HEK293 (cell line): ENCODE data around the gene KRT9.

Source experiments
- CTCF ChIA-PET: fragments of 350-600 bp; formaldehyde crosslinking; extraction: SDS; loops from one replicate; lab custom pipeline; 2021; ENCODE audit warnings: antibody characterized with exemption; lab: Yijun Ruan, JAX
- POLR2A ChIA-PET: fragments of 300-600 bp; formaldehyde crosslinking; extraction: SDS; loops from one replicate; lab custom pipeline; 2020; ENCODE audit warnings: antibody characterized with exemption, inconsistent platforms; lab: Yijun Ruan, JAX
- H3K27ac ChIP-seq: fragments of 200-500 bp; sonication (Bioruptor generic); 2 replicates; pipeline ENCODE4 v1.5.1; 2014; ENCODE audit warnings: low read depth, low read length, control low read depth, inconsistent platforms; ENCODE audit errors: extremely low read depth
- H3K36me3 ChIP-seq, 2 experiments: fragments of 200-500 bp in 1 of 2; sonication (Bioruptor generic) in 1 of 2; 1 replicate in 1 of 2; 2 replicates in 1 of 2; pipeline ENCODE4 v1.5.1; 2014 to 2017; ENCODE audit warnings: inconsistent platforms in 2 of 2, low read length in 2 of 2; ENCODE audit not compliant: control insufficient read depth in 2 of 2, insufficient read depth in 1 of 2
- H3K4me1 ChIP-seq: fragments of 200-500 bp; sonication (Bioruptor generic); 2 replicates; pipeline ENCODE4 v1.5.1; 2014; ENCODE audit warnings: mild to moderate bottlenecking, low read length, inconsistent platforms; ENCODE audit not compliant: control insufficient read depth, insufficient read depth
- H3K4me3 ChIP-seq: 2 replicates; pipeline ENCODE4 v1.5.1; 2011; ENCODE audit warnings: low read depth, mild to moderate bottlenecking, control low read depth, low read length, moderate library complexity
- H3K9me3 ChIP-seq: fragments of 200-500 bp; sonication (Bioruptor generic); 2 replicates; pipeline ENCODE4 v1.5.1; 2014; ENCODE audit warnings: low read depth, low read length, inconsistent platforms; ENCODE audit not compliant: control insufficient read depth, insufficient read depth
- BCL11B ChIP-seq: fragments of 450-650 bp; formaldehyde crosslinking; IDR thresholded peaks from 2 replicates; pipeline ENCODE4 v1.5.1; 2016; ENCODE audit warnings: low read depth, missing biosample characterization, missing genetic modification characterization
- GLI2 ChIP-seq: fragments of 450-650 bp; formaldehyde crosslinking; IDR thresholded peaks from 2 replicates; pipeline ENCODE4; 2017; ENCODE audit warnings: missing biosample characterization, missing genetic modification characterization, low read depth, borderline replicate concordance
- GLIS2 ChIP-seq: fragments of 450-650 bp; formaldehyde crosslinking; IDR thresholded peaks from 2 replicates; pipeline ENCODE4 v1.5.1; 2016; ENCODE audit warnings: missing biosample characterization, missing genetic modification characterization
- KLF9 ChIP-seq: fragments of 450-650 bp; formaldehyde crosslinking; IDR thresholded peaks from 2 replicates; pipeline ENCODE4 v1.5.1; 2016; ENCODE audit warnings: missing biosample characterization, missing genetic modification characterization, low read depth
- MZF1 ChIP-seq: fragments of 450-650 bp; formaldehyde crosslinking; IDR thresholded peaks from 2 replicates; pipeline ENCODE4 v1.5.1; 2017; ENCODE audit warnings: missing biosample characterization, missing genetic modification characterization, borderline replicate concordance
- OSR2 ChIP-seq: fragments of 450-650 bp; formaldehyde crosslinking; IDR thresholded peaks from 2 replicates; pipeline ENCODE4 v1.5.1; 2016; ENCODE audit warnings: missing biosample characterization, missing genetic modification characterization
- TCF7L2 ChIP-seq: IDR thresholded peaks from 2 replicates; pipeline ENCODE4 v1.6.1; 2011; ENCODE audit warnings: low read depth, mild to moderate bottlenecking, inconsistent platforms, low read length, moderate library complexity, borderline replicate concordance
- ZBTB48 ChIP-seq: fragments of 450-650 bp; formaldehyde crosslinking; IDR thresholded peaks from 2 replicates; pipeline ENCODE4 v1.5.1; 2016; ENCODE audit warnings: missing biosample characterization, missing genetic modification characterization
- ZBTB7A ChIP-seq: fragments of 450-650 bp; formaldehyde crosslinking; IDR thresholded peaks from 2 replicates; pipeline ENCODE4 v1.5.1; 2016; ENCODE audit warnings: low read depth, missing biosample characterization, missing genetic modification characterization
- ZNF10 ChIP-seq: fragments of 450-650 bp; formaldehyde crosslinking; IDR thresholded peaks from 2 replicates; pipeline ENCODE4 v1.5.1; 2017; ENCODE audit warnings: missing biosample characterization, missing genetic modification characterization
- ZNF112 ChIP-seq: fragments of 450-650 bp; formaldehyde crosslinking; IDR thresholded peaks from 2 replicates; pipeline ENCODE4 v1.5.0; 2017; ENCODE audit warnings: missing biosample characterization, missing genetic modification characterization
- ZNF114 ChIP-seq: fragments of 450-650 bp; formaldehyde crosslinking; IDR thresholded peaks from 2 replicates; pipeline ENCODE4 v1.5.0; 2017; ENCODE audit warnings: missing biosample characterization, missing genetic modification characterization
- ZNF155 ChIP-seq: fragments of 450-650 bp; formaldehyde crosslinking; IDR thresholded peaks from 2 replicates; pipeline ENCODE4 v1.5.1; 2016; ENCODE audit warnings: missing biosample characterization, missing genetic modification characterization
- ZNF157 ChIP-seq: fragments of 450-650 bp; formaldehyde crosslinking; IDR thresholded peaks from 2 replicates; pipeline ENCODE4 v1.5.1; 2016; ENCODE audit warnings: missing biosample characterization, missing genetic modification characterization
- ZNF174 ChIP-seq: fragments of 450-650 bp; formaldehyde crosslinking; IDR thresholded peaks from 2 replicates; pipeline ENCODE4 v1.5.0; 2017; ENCODE audit warnings: missing biosample characterization, mild to moderate bottlenecking, missing genetic modification characterization
- ZNF184 ChIP-seq: fragments of 450-650 bp; IDR thresholded peaks from 2 replicates; pipeline ENCODE4 v1.5.1; 2018; ENCODE audit warnings: missing biosample characterization, mild to moderate bottlenecking, missing genetic modification characterization
- ZNF248 ChIP-seq: fragments of 450-650 bp; formaldehyde crosslinking; IDR thresholded peaks from 2 replicates; pipeline ENCODE4 v1.5.1; 2017; ENCODE audit warnings: missing biosample characterization, missing genetic modification characterization
- ZNF292 ChIP-seq: fragments of 450-650 bp; formaldehyde crosslinking; IDR thresholded peaks from 2 replicates; pipeline ENCODE4 v1.5.1; 2016; ENCODE audit warnings: low read depth, missing biosample characterization, missing genetic modification characterization, borderline replicate concordance
- ZNF324 ChIP-seq: fragments of 450-650 bp; formaldehyde crosslinking; IDR thresholded peaks from 2 replicates; pipeline ENCODE4 v1.5.1; 2016; ENCODE audit warnings: missing biosample characterization, missing genetic modification characterization
- ZNF335 ChIP-seq: fragments of 450-650 bp; formaldehyde crosslinking; conservative IDR thresholded peaks from 2 replicates; pipeline ENCODE4 v1.5.1; 2016; ENCODE audit warnings: missing biosample characterization, missing genetic modification characterization
- ZNF341 ChIP-seq: fragments of 450-650 bp; formaldehyde crosslinking; IDR thresholded peaks from 2 replicates; pipeline ENCODE4; 2016; ENCODE audit warnings: low read depth, missing biosample characterization, missing genetic modification characterization
- ZNF416 ChIP-seq: fragments of 450-650 bp; formaldehyde crosslinking; IDR thresholded peaks from 2 replicates; pipeline ENCODE4 v1.5.1; 2016; ENCODE audit warnings: missing biosample characterization, missing genetic modification characterization
- ZNF426 ChIP-seq: fragments of 450-650 bp; formaldehyde crosslinking; IDR thresholded peaks from 2 replicates; pipeline ENCODE4 v1.5.1; 2017; ENCODE audit warnings: missing biosample characterization, missing genetic modification characterization, mild to moderate bottlenecking, inconsistent platforms, moderate library complexity
- ZNF529 ChIP-seq: fragments of 450-650 bp; formaldehyde crosslinking; IDR thresholded peaks from 2 replicates; pipeline ENCODE4 v1.5.1; 2017; ENCODE audit warnings: missing genetic modification characterization, missing biosample characterization; ENCODE audit not compliant: insufficient replicate concordance
- ZNF530 ChIP-seq: fragments of 450-650 bp; formaldehyde crosslinking; IDR thresholded peaks from 2 replicates; pipeline ENCODE4 v1.5.1; 2016; ENCODE audit warnings: low read depth, missing biosample characterization, missing genetic modification characterization
- ZNF555 ChIP-seq: fragments of 450-650 bp; formaldehyde crosslinking; conservative IDR thresholded peaks from 2 replicates; pipeline ENCODE4 v1.5.1; 2017; ENCODE audit warnings: missing biosample characterization, mild to moderate bottlenecking, missing genetic modification characterization, inconsistent platforms
- ZNF561 ChIP-seq: fragments of 450-650 bp; IDR thresholded peaks from 2 replicates; pipeline ENCODE4 v1.5.1; 2018; ENCODE audit warnings: missing biosample characterization, missing genetic modification characterization, borderline replicate concordance
- ZNF585B ChIP-seq: fragments of 450-650 bp; formaldehyde crosslinking; IDR thresholded peaks from 2 replicates; pipeline ENCODE4 v1.5.1; 2016; ENCODE audit warnings: missing biosample characterization, missing genetic modification characterization
- ZNF747 ChIP-seq: fragments of 450-650 bp; formaldehyde crosslinking; IDR thresholded peaks from 2 replicates; pipeline ENCODE4 v1.5.1; 2016; ENCODE audit warnings: missing biosample characterization, missing genetic modification characterization
- ZNF76 ChIP-seq: fragments of 450-650 bp; formaldehyde crosslinking; IDR thresholded peaks from 2 replicates; pipeline ENCODE4; 2016; ENCODE audit warnings: low read depth, missing biosample characterization, missing genetic modification characterization, borderline replicate concordance
- ZNF791 ChIP-seq: fragments of 450-650 bp; formaldehyde crosslinking; IDR thresholded peaks from 2 replicates; pipeline ENCODE4 v1.5.1; 2016; ENCODE audit warnings: missing biosample characterization, missing genetic modification characterization
- TF ChIP-seq, protein P1 (sequence below): fragments of 450-650 bp; formaldehyde crosslinking; optimal IDR thresholded peaks from 2 replicates; pipeline ENCODE3; 2016; ENCODE audit warnings: missing biosample characterization, mild to moderate bottlenecking, missing genetic modification characterization
- TF ChIP-seq, protein P2 (sequence below): fragments of 450-650 bp; formaldehyde crosslinking; IDR thresholded peaks from 2 replicates; pipeline ENCODE4 v1.5.1; 2016; ENCODE audit warnings: missing biosample characterization, missing genetic modification characterization
- TF ChIP-seq, protein P3 (sequence below): fragments of 450-650 bp; formaldehyde crosslinking; IDR thresholded peaks from 2 replicates; pipeline ENCODE4 v1.5.1; 2016; ENCODE audit warnings: missing biosample characterization, missing genetic modification characterization

The KRT9 gene

DNA sequence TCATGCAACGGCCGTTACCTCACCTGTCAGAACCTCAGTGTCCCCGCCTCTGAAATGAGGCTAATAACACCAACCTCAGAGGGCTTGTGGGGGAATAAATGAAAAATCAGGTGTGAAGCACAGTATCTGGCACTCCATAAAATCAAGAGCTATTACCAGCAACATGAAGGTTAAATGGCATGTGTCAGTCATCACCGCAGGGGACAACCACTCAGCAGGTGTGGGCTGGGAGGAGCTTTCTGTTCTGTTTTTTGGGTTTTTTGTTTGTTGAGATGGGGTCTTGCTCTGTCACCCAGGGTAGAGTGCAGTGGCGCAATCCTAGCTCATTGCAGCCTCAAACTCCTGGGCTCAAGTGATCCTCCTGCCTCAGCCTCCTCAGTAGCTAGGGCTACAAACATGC lies 26.9 kb downstream of the KRT9 start:
- ChIA-PET POLR2A (interaction anchor here (0.6 to 1.7 kb wide), 2 partner anchors 17 to 153 kb away, joined by 5 to 6 read pairs; partner anchors contain the start of gene KRT19), CTCF (interaction anchor here (0.6 to 16.6 kb wide), 5 partner anchors 10 to 688 kb away, joined by 3 to 546 read pairs (median 10); no protein-coding TSS in a partner anchor)
- no peak overlapping the region for H3K27ac ChIP-seq
- H3K4me3 ChIP-seq = no peak overlapping the region
- H3K9me3 ChIP-seq = no peaks in the 10 kb centered on the region
- H3K36me3 ChIP-seq = no peaks in the 10 kb centered on the region
- TF ChIP-seq ZNF561 (no peak), ZNF174 (tag by site-specific recombination) (no peak), ZNF155 (tag by site-specific recombination) (no peak), ZNF335 (tag by site-specific recombination) (no peak), ZNF747 (tag by site-specific recombination) (no peak), BCL11B (no peak), MZF1 (tag by site-specific recombination) (no peak), ZNF112 (no peak), ZNF248 (no peak), ZNF416 (tag by site-specific recombination) (no peak), ZNF184 (tag by site-specific recombination) (no peak), ZBTB7A (tag by site-specific recombination) (no peak), OSR2 (no peak), ZNF426 (tag by site-specific recombination) (no peak), ZNF530 (no peak), KLF9 (no peak), ZBTB48 (tag by site-specific recombination) (no peak), ZNF341 (no peak), ZNF529 (tag by site-specific recombination) (no peak)
- TF ChIP-seq, protein P1, sequence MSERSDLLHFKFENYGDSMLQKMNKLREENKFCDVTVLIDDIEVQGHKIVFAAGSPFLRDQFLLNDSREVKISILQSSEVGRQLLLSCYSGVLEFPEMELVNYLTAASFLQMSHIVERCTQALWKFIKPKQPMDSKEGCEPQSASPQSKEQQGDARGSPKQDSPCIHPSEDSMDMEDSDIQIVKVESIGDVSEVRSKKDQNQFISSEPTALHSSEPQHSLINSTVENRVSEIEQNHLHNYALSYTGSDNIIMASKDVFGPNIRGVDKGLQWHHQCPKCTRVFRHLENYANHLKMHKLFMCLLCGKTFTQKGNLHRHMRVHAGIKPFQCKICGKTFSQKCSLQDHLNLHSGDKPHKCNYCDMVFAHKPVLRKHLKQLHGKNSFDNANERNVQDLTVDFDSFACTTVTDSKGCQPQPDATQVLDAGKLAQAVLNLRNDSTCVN (tag by site-specific recombination) = no peak
- TF ChIP-seq, all 188 proteins: peak for 0
- H3K4me1 ChIP-seq = no peaks in the 10 kb centered on the region

DNA sequence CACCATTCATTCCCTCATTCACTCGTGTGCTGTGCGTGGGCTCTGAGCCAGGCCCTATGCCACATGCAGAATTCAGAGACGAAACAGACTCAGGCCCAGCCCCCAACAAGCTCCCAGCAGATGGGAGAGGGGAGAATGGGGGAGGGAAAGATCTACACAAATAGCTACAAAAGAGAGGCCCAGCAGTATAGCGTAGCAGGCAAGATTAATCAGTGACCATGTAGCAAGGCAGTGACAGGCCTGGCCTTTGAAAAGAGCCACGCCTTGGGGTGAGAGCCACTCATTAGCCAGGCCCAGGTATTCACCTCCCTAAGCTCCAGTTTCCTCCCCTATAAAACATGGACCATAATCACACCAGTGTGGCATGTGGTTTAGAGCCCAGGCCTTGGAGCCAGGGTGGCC lies 27.4 kb downstream of the KRT9 start:
- TF ChIP-seq TCF7L2 (no peak), ZNF76 (tag by site-specific recombination) (no peak), ZNF112 (no peak), GLI2 (no peak), ZNF292 (tag by site-specific recombination) (no peak), ZBTB7A (tag by site-specific recombination) (no peak), GLIS2 (tag by site-specific recombination) (no peak), ZNF791 (tag by site-specific recombination) (no peak), ZNF324 (tag by site-specific recombination) (no peak), ZNF555 (no peak), ZNF10 (tag by site-specific recombination) (no peak), ZNF114 (no peak), ZNF155 (tag by site-specific recombination) (no peak), ZNF585B (no peak), ZNF157 (tag by site-specific recombination) (no peak)
- TF ChIP-seq, protein P2, sequence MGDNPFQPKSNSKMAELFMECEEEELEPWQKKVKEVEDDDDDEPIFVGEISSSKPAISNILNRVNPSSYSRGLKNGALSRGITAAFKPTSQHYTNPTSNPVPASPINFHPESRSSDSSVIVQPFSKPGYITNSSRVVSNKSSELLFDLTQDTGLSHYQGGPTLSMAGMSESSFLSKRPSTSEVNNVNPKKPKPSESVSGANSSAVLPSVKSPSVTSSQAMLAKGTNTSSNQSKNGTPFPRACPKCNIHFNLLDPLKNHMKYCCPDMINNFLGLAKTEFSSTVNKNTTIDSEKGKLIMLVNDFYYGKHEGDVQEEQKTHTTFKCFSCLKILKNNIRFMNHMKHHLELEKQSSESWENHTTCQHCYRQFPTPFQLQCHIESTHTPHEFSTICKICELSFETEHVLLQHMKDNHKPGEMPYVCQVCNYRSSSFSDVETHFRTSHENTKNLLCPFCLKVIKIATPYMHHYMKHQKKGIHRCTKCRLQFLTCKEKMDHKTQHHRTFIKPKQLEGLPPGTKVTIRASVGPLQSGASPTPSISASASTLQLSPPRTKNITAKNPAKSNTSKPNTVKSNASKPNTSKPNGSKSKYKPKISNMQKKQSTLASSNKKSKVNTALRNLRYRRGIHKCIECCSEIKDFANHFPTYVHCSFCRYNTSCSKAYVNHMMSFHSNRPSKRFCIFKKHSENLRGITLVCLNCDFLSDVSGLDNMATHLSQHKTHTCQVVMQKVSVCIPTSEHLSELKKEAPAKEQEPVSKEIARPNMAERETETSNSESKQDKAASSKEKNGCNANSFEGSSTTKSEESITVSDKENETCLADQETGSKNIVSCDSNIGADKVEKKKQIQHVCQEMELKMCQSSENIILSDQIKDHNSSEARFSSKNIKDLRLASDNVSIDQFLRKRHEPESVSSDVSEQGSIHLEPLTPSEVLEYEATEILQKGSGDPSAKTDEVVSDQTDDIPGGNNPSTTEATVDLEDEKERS = no peak
- TF ChIP-seq, protein P3, sequence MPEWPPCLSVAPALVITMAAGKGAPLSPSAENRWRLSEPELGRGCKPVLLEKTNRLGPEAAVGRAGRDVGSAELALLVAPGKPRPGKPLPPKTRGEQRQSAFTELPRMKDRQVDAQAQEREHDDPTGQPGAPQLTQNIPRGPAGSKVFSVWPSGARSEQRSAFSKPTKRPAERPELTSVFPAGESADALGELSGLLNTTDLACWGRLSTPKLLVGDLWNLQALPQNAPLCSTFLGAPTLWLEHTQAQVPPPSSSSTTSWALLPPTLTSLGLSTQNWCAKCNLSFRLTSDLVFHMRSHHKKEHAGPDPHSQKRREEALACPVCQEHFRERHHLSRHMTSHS (tag by site-specific recombination) = no peak
- Histone ChIP-seq H3K4me1 (no peaks in the 10 kb centered on the region), H3K27ac (no peak overlapping the region), H3K36me3 (no peaks in the 10 kb centered on the region), H3K4me3 (no peak overlapping the region), H3K9me3 (no peaks in the 10 kb centered on the region)
- CTCF ChIA-PET = interaction anchor here (0.9 to 16.6 kb wide), 4 partner anchors 57 to 687 kb away, joined by 4 to 546 read pairs (median 13); no protein-coding TSS in a partner anchor
- POLR2A ChIA-PET = interaction anchor here (1.7 kb wide), 1 partner anchor 16 kb away, joined by 6 read pairs; the partner anchor contains the start of gene KRT19
